GM19043 (cell line): Measurements from ENCODE around the gene PPIE.
"Not testable (repeated sequence)": the region's sequence is repeated elsewhere in the genome, so short reads cannot be mapped to it uniquely, and the experiment has no call there.

ENCODE experiments used
- ATAC-seq: cut with Tn5 transposase; IDR thresholded peaks from one replicate; pipeline ENCODE4 v1.9.1; 2021; ENCODE audit warnings: low read depth; ENCODE audit not compliant: unreplicated experiment

PPIE gene

GRCh38 chr1:39757501-39757900, 18.8 kb downstream of the PPIE start:
- no peak for ATAC-seq

- no peak for ATAC-seq
These were observed 20.1 kb downstream of the PPIE start for GRCh38 chr1:39758556-39759435.

GRCh38 chr1:39759436-39759726, 20.7 kb downstream of the PPIE start:
- no peak for ATAC-seq

- no peak for ATAC-seq
These were observed 21.7 kb downstream of the PPIE start for GRCh38 chr1:39760074-39761008.

- no peak for ATAC-seq
These were observed 22.3 kb downstream of the PPIE start for GRCh38 chr1:39761016-39761415.

GRCh38 chr1:39761557-39762260, 23.0 kb downstream of the PPIE start:
- ATAC-seq = no peak

- ATAC-seq = no peak
These were observed 24.2 kb downstream of the PPIE start for GRCh38 chr1:39762550-39763540.

GRCh38 chr1:39763619-39764374, 25.1 kb downstream of the PPIE start:
- ATAC-seq = not testable (repeated sequence)

GRCh38 chr1:39764512-39764911, 25.8 kb downstream of the PPIE start:
- ATAC-seq = not testable (repeated sequence)

- ATAC-seq = not testable (repeated sequence)
These were observed 27.8 kb downstream of the PPIE start for GRCh38 chr1:39766466-39766865.

GRCh38 chr1:39769502-39769901, 30.8 kb downstream of the PPIE start:
- ATAC-seq = not testable (repeated sequence)

GRCh38 chr1:39770100-39771021, 31.7 kb downstream of the PPIE start:
- ATAC-seq = not testable (repeated sequence)

- not testable (repeated sequence) for ATAC-seq
These were observed 32.4 kb downstream of the PPIE start, which contains the start of gene OXCT2 for GRCh38 chr1:39771022-39771532. Gene OXCT2 (minus strand): TSS chr1:39771348. CDS start chr1:39771255, 93 bp downstream.

GRCh38 chr1:39773369-39773979, 34.8 kb downstream of the PPIE start:
- ATAC-seq = not testable (repeated sequence)

GRCh38 chr1:39775141-39775540, 36.5 kb downstream of the PPIE start:
- not testable (repeated sequence) for ATAC-seq

GRCh38 chr1:39775676-39776399, 37.2 kb downstream of the PPIE start:
- ATAC-seq = not testable (repeated sequence)

- ATAC-seq = no peak
These were observed 37.7 kb downstream of the PPIE start for GRCh38 chr1:39776400-39776713.
